SK-MEL-5 (cell line): ENCODE results near the gene OSBPL10. TPM values are rescaled to one million over a fixed set of nuclear protein-coding genes. Genes with fewer than 3 reads are reported as not detected.

ENCODE experiments used
- DNase-seq: peaks from one replicate; pipeline ENCODE4 v3.0.0-alpha.2; 2016; ENCODE audit warnings: low read depth, low spot score
- in situ Hi-C: cut with HindIII; loops from 2 replicates; pipeline ENCODE4 v1.10.0; 2016; ENCODE audit warnings: low sequenced_read_pairs, high pct_unique_total_duplicates, low pct_unique_long_range_greater_than_20kb
- total RNA-seq: library from RNA; depleted of rRNA; stranded (reverse); fragments of >200 nt; shearing (Covaris generic); gene quantifications from 2 replicates; pipeline ENCODE4 v1.2.3, GENCODE V29; 2014

Gene OSBPL10
- total RNA-seq, 1 experiment from 2014 or later = 28.6 TPM

DNA sequence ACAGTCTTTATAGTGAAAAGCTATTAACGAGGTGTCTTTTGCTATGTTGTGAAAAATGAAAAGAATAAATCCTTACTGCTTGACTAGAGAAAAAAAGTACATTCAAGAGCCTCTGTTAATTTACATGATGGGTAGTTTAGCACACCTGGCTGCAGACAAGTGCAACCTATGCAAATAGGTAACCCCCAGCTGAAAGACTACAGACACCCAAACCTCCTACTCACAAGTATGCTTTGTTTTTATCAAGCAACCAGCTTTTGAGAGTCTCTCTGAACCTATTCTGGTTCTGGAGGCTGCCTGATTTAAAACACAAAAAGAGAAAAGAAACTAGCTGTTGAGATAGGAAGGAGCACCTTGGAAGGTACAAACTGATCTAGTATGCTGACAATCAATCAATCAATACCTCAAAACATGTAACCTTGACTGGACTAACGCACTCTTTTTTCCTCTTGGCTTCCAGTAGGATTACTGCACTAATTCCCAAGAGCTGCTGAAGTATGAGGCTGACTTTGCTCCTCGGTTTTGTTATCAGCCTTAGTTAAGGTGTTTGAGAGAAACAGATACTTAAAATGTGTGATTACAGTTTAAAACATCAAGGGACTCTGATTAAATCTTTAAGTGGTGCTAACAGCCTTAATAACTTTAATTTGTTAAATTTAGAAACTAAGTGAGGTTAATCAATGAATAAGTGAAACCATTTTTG is 63.6 kb downstream of the OSBPL10 start:
- DNase-seq = no peak
- in situ Hi-C loops = no loop called here

DNA sequence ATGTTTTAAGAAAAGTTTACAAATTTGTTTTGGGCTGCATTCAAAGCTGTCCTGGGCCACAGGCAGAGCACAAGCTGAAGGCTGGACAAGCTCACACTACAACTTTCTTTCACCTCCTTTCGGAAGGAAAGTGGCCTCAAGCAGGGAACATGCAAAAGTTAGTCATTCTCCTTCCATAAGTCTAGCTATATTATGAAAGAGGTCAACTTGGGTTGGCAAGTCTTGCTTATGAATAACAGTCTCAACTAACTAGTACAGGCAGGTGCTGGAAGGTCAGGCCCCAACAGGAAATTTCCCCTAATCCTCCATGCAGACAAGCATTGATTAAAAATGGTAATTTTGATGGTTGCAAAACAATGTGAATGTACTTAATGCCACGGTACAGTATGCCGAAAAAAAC is 69.4 kb downstream of the OSBPL10 start:
- in situ Hi-C loops = no loop called here
- DNase-seq = no peak

- in situ Hi-C loops = no loop called here
- no peak for DNase-seq
Measured at GRCh38 chr3:31911124-31911523, 69.9 kb downstream of the OSBPL10 start.

GRCh38 chr3:31909455-31909854 is 71.6 kb downstream of the OSBPL10 start:
- no peak for DNase-seq
- in situ Hi-C loops = no loop called here

DNA sequence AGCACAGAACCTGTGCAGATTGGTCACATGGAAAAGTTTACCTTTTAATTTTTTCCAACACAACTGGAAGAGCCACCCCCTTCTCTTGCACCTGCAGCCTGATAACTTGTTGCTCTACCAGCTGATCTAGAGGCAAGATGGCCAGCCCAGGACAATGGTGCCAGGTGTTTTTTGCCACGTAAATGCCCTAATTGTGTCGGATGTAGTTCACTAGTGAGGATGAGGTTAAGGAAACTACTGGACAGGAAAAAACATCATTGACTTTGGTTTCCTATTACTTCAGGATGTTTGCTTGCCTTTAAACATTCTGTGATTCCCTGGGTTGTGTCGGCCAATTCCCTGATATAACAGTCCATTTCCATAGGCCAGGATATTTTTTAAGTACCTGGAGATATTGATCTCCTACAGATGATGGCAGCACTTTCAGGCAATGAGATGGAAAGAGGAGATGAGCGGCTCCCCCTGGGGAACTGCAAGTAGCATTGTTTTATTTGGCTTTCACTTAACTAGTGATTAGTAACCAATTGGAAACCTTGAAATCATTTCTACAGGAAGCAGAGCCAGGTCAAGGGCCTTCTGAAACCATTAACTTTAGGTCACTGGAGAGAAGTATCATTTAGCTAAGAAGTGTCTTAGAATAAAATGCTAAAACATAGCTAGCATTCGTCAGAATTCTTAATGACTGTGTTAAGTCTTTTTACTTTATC is 72.5 kb downstream of the OSBPL10 start:
- in situ Hi-C loops = no loop called here
- no peak for DNase-seq

DNA sequence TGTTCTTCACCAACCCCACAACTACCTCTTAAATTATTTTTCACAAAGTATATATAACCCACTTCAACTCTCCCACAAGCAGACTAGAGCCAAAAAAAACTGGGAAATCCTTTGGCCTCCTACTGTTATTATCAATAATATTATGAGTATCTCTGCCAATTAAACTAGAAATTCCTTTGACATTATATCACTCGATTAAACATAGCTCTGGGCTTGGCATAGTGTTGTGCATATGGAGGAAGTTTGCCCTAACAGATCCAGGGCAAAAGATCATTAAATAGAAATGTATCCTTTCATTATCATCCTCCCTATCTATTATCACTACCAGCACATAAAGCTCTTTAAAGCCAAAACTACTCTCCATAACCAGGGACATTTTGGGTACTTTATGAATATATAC is 74.9 kb downstream of the OSBPL10 start:
- DNase-seq = no peak
- in situ Hi-C loops = no loop called here

DNA sequence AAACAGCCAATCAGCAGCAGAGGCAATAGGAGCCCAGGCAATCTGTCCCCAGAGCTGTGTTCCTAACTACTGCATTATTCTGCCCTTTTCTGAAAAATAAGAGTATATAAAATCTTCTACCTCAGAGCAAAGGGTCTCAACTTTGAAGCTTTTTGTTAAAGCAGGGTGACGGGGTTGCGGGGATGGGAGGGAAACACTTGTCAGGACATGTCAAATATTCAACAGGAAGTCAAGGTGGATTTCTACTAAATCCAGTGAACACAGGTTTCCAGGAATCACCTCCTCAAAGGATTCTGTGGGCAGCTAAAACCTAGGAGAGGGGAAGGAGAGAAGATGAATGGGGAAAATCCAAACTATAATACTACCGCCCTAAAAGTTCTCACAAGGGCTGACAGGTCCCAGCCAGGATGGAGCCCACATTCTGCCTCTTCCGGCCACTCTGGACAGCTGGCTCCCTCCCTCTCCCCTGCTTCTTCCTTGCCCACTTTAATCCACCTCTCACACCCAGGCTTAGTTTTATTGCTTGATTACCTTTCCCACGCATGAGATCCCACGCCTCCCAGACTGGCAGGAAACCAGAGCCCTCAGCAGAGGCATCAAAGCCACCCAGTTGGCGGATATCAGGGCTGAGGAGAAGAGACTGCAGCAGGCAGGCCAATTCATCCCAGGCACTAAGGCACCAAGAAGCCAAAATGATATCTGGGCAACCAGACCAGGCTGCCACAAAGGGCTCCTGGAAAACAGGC is 77.2 kb downstream of the OSBPL10 start:
- in situ Hi-C loops = no loop called here
- no peak for DNase-seq

DNA sequence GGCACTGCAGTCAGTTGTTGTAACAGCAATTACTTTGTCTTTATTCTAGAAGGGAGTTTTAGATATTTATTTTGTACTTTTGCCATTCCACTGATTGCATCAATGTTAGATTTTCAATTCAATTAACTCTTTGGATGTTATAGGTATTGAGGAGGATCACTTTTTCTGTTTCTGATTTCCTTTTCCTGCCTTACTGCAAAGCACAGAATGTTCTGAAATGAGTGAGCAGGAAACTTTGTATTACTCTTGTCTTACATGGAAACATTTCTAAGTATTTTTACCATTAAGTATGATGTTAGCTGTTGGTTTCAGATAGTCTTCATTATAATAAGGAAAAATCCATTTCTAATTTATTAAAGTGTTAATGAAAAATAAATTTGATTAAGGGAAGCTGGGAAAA is 80.5 kb downstream of the OSBPL10 start:
- in situ Hi-C loops = no loop called here
- DNase-seq = no peak

DNA sequence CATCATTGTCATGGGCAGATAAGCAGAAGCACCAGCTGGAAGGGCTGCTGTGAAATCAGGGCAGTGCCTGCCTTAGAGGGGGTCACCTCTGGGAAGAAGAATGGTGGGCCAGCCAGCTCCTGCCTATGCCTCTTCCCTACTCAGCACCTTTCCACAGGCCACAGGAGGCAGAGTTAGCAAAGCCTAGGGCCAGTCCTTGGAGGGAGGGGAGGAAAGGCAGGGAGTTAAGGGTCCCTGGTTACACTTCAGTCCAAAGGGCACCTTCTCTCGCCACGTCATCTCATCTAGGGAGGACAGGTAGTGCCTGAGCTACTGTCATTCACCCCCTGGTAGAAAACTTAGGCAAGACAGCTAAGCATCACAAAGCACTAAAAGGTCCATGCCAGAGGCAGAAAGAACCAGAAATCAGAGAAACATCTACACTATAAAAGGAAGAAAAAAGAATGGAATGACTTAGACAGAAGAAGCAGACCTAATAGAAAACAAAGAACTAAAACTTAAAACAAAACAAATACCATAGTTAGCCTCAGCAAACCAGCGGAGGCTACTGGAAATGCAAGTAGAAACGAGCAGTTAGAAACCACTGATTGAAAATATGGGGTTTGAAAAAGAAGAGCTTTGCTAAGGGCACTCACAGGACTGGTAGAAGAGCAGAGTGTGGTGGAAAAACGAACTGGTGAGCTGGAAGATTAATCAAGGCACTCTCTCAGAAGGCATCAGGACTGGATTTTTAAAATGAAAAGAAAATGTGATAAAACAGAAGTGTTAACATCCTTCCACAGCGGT is 84.2 kb downstream of the OSBPL10 start:
- no peak for DNase-seq
- in situ Hi-C loops = no loop called here

DNA sequence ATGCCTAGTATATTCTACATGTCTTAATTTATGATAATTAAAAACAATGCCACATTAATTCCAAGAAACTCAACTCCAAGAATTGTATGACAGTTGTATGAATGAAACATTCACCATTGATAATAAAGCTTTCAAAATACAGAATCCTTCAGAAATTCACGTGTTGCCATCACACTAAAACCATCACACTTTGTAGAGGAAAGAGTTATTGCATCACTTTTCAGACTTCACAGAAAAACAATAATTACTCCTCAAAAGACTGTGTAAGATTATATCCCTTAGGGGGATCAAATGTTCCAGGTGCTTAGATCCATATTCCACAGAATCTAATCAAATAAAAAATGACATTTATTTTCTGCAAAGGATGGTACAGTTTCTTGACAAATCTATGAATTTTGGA is 85.0 kb downstream of the OSBPL10 start:
- in situ Hi-C loops = no loop called here

GRCh38 chr3:31895471-31895870 is 85.6 kb downstream of the OSBPL10 start:
- in situ Hi-C loops = no loop called here
- no peak for DNase-seq

More for the DNA sequence above, 85.0 kb downstream of the OSBPL10 start:
- no peak for DNase-seq

DNA sequence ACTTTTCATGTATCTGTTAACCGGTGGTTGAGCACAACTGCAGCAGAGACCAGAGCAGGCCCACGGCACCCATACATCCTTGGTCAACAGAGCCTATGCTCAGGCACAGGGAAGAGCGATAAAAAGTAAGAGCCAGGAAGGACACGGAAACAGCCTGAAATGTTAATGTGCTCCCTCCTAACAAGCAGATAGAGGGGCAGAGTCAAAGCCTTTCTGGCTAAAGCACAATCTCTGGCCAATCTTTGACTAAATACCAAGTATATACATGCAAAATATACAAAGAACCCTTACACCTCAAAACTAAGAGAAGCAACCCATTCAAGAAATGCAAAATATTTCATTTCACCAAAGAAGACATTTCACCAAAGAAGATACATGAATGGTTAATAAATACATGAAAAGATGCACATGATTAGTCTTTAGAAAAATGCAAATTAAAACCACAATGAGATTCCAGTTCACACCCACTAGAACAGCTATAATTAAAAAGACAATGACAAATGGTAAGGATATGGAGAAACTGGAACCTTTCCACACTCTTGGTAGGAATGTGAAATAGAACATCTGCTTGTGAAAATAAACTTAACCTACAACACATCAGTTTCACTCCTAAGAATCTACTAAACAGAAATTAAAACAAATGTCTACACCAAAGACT is 88.0 kb downstream of the OSBPL10 start:
- DNase-seq = no peak
- in situ Hi-C loops = no loop called here

- no peak for DNase-seq
- in situ Hi-C loops = no loop called here
Measured at GRCh38 chr3:31892500-31892899, 88.6 kb downstream of the OSBPL10 start.

GRCh38 chr3:31891876-31892455 is 89.1 kb downstream of the OSBPL10 start:
- no peak for DNase-seq
- in situ Hi-C loops = no loop called here

DNA sequence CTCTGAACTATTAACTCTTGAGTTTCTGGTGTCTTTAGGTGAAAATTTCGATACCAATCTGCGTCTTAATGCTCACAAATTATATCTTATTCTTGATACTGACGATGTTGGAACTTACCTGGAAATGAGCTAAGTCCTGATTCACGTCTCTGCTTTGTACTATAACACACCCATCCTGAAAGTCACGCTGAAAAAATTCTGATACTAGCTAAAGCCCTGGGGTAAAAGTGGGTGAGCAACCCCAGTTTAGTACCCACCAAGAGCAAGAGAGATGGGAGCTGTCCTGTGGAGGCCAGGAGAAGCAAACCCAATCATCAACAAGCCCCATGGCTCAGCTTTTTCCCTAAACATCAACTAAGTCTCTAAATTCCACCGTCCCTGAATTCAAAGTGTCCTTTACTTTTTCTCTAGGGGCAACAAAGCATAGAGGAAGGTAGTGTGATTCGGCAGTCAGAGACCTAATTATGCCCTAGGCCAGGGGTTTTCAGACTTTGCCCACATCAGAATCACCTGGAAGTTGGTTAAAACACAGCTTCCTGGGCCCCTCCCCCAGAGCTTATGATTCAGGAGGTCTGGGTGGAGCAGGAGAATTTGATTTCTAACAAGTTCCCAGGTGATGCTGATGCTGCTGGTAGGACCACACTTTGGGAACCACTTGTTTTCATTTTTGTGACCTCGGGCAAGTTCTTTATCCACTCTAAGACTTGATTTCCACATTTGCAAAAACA is 90.2 kb downstream of the OSBPL10 start:
- in situ Hi-C loops = no loop called here
- no peak for DNase-seq

DNA sequence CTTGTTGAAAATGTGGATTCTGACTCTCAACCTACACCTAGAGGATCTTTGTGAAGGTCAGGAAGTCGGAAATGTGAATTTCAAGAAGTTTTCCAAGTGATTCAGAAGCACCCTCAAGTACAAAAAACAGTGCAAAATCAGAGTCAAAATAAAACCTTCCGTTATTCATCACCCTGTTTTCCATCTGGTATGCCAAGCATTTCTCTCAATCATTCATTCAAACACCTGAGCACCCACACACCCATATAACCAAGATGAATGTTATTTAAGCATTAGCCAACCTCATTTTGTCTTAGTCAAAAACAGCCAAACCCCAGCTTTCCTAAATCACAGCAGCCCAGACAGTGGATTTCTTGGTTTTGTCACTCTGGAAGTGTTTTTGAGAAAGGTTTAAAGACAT is 91.1 kb downstream of the OSBPL10 start:
- in situ Hi-C loops = no loop called here
- no peak for DNase-seq

- in situ Hi-C loops = no loop called here
- no peak for DNase-seq
Measured at GRCh38 chr3:31885235-31885634, 95.8 kb downstream of the OSBPL10 start.
